NCI-H146 treated with DMSO at 0.1 percent for 48 hours (cell line): ENCODE data around the gene FYCO1.

Experiments used
- DNase-seq: peaks from one replicate; lab custom pipeline; 2025; ENCODE audit not compliant: unreplicated experiment; lab: John Stamatoyannopoulos, UW

The FYCO1 gene

GRCh38 chr3:45887759-45888511, 107.7 kb downstream of the FYCO1 start:
- DNase-seq, result no peak

GRCh38 chr3:45887285-45887684, 108.3 kb downstream of the FYCO1 start:
- DNase-seq, result no peak

DNA sequence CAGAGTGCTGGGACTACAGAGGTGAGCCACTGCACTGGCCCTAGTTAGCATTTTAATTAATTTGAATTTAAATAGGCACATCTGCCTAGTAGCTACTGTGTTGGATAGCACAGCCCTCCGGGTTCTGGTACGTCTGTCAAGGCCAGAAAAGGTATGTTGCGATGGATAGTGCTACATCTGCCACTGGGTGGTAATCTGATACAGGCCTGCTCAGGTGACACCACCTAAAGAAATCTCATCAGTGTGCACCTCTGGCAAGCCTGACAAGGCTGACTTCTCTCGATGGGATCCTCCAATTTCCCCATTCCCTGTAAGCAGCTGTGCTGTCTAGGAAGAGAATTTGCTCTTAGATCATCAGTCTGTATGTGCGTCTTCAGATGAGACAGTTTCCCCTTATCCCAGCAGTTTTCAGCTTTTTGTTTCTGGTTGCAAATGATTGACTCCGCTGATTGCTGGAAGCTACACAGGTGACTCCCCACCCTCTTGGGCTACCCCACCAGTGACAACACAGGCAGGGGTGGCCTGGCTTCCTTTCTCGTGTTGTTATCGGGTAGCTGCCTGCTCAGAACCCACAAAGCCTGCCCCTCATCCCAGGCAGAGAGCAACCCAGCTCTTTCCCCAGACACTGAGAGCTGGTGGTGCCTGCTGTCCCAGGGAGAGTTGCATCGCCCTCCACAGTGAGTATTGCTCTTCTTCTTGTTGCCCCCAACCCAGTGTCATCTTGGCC, 109.5 kb downstream of the FYCO1 start, which contains the start of gene CCR9:
CCR9 (plus strand) TSS at position 565 of the 727 bp plus-strand sequence. CDS start 8,391 bp downstream, outside the sequence.
- no peak for DNase-seq

DNA sequence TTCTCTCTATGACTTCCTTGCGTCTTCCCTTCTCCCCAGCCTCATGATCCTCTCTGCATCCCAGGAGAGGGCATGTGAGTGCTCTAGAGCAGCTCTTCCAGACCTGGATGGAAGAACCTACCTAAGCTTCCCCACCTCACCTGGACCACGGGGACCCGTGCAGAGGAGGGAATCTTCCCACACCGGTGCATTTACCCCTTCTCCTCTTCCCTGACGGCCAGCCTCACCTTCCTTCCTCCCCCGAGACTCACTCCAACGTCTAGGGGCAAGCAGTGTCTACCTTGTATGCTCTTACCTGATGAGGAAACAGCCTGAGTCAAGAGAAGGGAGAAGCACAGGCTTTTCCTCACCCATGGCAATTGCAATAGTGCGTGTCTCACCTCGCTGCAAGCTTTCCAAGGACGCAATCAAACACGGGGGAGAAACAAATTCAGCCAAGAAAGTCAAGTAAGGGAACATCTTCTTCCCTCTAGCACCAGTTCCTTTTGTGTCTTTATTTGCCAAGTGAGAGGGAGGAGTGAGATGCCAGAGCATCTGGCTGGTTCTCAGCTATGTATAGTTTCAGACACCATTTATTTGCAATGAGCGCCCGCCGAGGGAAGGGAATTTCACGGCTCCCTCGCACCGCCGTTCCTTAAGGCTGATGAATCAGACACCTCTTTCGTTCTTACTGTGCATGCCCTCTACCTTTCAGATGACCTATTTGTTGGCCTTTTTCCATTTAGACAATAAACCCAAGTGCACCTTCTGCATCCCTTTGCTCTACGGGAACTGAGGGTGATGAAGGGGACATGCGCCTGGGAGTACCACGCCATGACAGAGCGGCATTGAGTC, 111.0 kb downstream of the FYCO1 start:
- no peak for DNase-seq

DNA sequence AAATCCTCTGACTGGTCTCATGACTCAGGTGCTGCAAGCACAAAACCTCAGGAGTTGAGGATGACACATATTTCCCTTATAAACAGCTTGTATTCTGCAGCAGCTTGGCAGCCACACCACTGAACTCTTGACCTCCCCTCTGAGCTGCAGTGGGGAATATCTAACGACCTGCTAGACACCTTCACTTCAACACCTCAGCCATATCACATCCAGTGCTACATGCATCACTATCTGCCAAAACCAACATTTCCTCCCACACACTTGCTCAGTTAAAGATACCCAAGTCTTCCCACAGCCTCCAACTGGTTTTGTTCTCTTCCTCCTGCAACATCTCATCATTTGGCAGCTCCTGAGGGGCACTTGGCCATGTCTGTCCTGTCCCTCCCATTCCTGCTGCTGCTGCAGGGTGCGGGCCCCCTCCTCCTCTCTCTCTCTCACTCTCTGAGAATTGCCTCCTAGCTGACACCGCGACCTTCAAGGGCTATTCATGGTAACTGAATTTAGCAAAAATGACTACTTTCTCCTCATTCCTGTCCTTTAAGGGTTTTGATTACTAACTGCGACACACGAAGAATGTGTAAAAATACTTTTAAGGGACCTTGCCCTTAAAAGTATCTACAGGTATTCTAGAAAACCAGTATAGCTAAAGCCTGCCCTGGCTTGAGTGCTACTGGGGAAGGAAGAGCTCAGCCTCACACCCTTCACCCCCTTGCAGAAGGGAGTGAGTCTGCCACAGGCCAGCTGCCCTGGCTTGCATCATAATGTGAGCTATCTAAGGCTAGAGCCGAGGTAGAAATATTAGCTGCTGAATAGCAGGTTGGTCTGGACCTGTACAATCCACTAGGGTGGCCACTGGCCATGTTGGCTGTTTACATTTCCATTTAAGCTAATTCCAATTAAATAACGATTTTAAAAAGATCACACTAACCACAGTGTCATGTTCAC, 114.3 kb downstream of the FYCO1 start:
- no peak for DNase-seq

DNA sequence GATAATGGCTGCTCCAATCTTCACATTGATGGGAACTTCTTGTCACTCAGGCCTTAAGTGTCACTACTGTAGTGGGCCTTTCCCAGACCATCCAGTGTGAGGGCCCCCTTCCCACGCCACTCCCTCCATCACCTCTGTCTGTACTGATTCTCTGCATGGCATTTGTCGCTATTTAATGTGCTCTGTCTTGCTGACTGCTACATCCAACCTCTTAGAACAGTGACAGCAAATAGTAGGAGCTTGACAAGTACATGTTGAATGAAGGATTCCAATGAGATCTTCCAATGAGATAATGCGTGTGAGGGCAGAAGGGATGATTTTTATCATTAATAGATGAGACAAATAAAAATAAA, 114.9 kb downstream of the FYCO1 start:
- DNase-seq, result no peak

DNA sequence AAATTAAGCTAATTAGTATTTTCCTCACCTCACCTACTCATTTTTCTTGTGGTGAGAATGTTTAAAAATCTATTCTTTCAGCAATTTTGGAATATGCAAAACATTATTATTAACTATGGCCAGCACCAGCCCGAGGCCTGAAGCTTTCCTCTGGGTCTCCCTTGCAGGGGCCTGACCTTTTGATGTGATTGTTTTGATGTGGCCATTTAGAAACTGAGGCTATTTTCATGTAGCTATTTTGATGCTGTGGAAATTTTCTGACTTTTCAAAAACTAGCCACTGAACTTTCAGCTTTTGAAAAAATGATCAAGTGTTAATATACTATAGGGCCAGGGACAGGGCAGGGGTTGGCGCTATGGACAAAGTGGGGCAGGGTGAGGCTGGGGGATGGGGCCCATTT, 117.5 kb downstream of the FYCO1 start:
- no peak for DNase-seq

GRCh38 chr3:45874677-45875346, 120.8 kb downstream of the FYCO1 start:
- no peak for DNase-seq

- DNase-seq, result no peak
Measured at GRCh38 chr3:45873638-45874037, 122.0 kb downstream of the FYCO1 start.

- no peak for DNase-seq
Measured at GRCh38 chr3:45873036-45873435, 122.6 kb downstream of the FYCO1 start.

- DNase-seq, result no peak
Measured at GRCh38 chr3:45872569-45872968, 123.1 kb downstream of the FYCO1 start.

DNA sequence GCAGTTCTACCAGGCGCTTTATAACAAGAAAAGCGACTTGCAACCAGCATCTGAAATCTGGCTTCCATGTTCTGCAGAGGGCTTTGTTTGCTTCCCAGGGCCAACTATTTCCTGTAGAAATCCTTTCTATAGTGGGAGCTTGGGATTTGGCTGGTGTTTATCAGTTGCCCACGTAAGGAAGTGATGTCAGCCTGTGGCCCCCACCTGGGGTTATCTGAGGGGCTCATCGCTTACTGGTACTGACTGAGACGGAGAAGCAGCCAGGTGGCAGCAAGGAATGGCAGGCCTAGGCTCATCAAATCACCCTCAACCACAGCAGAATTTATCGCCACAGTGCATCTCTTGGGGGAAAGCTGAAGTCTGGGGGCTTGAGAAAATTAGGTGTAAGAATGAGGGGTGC, 123.8 kb downstream of the FYCO1 start:
- DNase-seq, result no peak

GRCh38 chr3:45870099-45870498, 125.5 kb downstream of the FYCO1 start:
- no peak for DNase-seq

- no peak for DNase-seq
Measured at GRCh38 chr3:45869638-45870037, 126.0 kb downstream of the FYCO1 start.

- no peak for DNase-seq
Measured at GRCh38 chr3:45868650-45869049, 127.0 kb downstream of the FYCO1 start.

GRCh38 chr3:45868213-45868612, 127.4 kb downstream of the FYCO1 start:
- no peak for DNase-seq
